ENCODE measurements around the gene NTPCR.
"Not testable (repeated sequence)": the region's sequence is repeated elsewhere in the genome, so short reads cannot be mapped to it uniquely, and the experiment has no call there.

Gene NTPCR

DNA sequence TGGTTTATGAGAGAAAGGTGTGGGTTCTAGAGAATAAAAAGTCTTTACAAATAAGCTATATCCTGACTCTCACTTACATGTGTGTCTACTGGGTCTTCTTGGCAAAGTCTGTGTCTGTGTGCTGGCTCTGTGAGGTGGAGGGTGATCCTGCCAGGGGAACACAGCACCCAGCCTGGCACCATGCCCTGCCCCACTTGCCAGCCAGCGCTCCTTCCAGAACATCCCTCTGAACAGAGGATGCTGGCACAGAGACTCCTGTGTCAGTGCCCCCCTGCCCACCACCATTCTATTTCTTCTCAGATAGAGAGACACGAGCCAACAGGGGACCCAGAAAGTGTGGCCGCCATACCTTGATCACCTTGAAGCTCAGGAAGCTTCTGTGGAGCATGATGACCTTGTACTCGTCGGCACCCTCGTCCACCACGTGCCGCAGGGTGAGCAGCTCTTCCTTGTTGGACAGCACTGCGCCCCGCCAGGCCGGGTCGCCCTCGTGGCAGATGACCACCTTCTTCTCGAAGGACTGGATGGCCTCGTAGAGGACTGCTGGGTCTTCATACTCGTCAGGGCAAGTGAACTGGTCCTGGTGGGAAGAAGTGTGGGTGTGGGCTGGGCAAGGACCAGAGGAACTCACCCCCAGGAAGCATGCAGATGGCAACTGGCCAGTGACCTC is 49.7 kb downstream of the NTPCR start:
- TF ChIP-seq, protein P1, sequence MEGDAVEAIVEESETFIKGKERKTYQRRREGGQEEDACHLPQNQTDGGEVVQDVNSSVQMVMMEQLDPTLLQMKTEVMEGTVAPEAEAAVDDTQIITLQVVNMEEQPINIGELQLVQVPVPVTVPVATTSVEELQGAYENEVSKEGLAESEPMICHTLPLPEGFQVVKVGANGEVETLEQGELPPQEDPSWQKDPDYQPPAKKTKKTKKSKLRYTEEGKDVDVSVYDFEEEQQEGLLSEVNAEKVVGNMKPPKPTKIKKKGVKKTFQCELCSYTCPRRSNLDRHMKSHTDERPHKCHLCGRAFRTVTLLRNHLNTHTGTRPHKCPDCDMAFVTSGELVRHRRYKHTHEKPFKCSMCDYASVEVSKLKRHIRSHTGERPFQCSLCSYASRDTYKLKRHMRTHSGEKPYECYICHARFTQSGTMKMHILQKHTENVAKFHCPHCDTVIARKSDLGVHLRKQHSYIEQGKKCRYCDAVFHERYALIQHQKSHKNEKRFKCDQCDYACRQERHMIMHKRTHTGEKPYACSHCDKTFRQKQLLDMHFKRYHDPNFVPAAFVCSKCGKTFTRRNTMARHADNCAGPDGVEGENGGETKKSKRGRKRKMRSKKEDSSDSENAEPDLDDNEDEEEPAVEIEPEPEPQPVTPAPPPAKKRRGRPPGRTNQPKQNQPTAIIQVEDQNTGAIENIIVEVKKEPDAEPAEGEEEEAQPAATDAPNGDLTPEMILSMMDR (IDR thresholded peaks at IDR 0.05; ENCODE audit: borderline replicate concordance, insufficient read depth, low read depth, low read length), result no peak
- no peak overlapping the region for H3K4me3 ChIP-seq (ENCODE audit: low read depth, low read length)

- H3K4me3 ChIP-seq (ENCODE audit: low read depth, low read length), result not testable (repeated sequence)
Observed at GRCh38 chr1:233003638-233004037, 53.2 kb downstream of the NTPCR start.

DNA sequence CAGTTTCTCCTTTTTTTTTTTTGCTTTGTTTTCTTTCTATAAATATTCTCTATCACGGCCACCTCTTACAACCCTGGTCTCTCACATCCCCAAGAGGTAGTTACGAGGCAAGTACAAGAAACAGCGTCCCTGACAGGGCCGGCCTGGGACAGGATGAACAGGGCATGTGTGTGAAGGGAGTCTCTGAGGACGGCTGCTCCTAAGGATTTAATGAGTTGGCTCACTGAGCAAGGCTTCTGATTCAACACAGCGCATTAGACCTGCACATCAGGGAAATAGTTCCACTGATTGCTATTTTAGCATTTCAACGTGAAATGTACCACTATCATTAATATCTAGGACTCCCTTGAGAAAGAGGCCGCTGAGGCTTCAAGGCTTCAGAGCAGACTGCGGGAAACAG is 54.0 kb downstream of the NTPCR start:
- TF ChIP-seq, protein P1 (IDR thresholded peaks at IDR 0.05; ENCODE audit: borderline replicate concordance, insufficient read depth, low read depth, low read length), result no peak
- H3K4me3 ChIP-seq (ENCODE audit: low read depth, low read length), result no peak overlapping the region

DNA sequence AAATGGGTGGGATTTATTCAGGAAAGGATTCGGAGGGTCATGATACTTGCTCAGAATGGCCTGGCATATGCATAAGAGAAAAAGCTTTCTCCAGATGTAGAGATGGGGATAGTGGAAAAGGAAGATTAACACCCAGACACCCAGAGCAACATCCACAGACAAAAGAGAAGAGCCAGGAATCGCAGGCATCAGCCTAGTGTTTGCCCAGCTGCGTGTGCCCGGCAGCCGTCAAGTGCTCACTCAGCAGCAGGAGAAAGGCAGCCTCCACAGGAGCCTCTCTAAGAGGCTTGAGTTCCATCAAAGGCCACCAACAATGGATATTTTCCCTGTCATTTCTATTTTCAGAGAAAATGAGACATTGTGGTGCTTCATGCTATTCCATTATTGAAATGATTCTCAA is 54.7 kb downstream of the NTPCR start:
- TF ChIP-seq, protein P1 (IDR thresholded peaks at IDR 0.05; ENCODE audit: borderline replicate concordance, insufficient read depth, low read depth, low read length), result no peak
- no peak overlapping the region for H3K4me3 ChIP-seq (ENCODE audit: low read depth, low read length)

- H3K4me3 ChIP-seq (ENCODE audit: low read depth, low read length), result no peak overlapping the region
- TF ChIP-seq, protein P1 (IDR thresholded peaks at IDR 0.05; ENCODE audit: borderline replicate concordance, insufficient read depth, low read depth, low read length), result no peak
Observed at GRCh38 chr1:233005703-233006102, 55.3 kb downstream of the NTPCR start.

DNA sequence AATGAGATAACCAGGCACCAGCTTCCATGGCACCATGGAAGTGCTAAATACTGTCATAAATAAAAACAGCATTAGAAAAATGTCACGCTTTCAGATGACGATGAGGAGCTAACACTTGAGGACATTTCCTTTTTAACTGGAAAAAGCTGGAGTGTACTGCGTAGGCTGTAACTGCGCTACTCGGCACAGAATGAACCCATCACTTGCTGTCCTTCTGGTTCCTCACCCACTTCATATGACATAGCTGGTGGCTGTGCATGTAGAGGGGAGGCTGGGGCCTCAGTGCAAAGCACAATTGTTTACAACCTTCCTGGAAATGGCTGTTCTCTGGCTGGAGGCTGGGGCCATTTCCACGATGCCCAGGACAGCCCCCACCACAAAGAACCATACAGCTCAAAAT is 55.7 kb downstream of the NTPCR start:
- H3K4me3 ChIP-seq (ENCODE audit: low read depth, low read length), result no peak overlapping the region
- TF ChIP-seq, protein P1 (IDR thresholded peaks at IDR 0.05; ENCODE audit: borderline replicate concordance, insufficient read depth, low read depth, low read length), result no peak

- TF ChIP-seq, protein P1 (IDR thresholded peaks at IDR 0.05; ENCODE audit: borderline replicate concordance, insufficient read depth, low read depth, low read length), result no peak
- no peak overlapping the region for H3K4me3 ChIP-seq (ENCODE audit: low read depth, low read length)
Observed at GRCh38 chr1:233006541-233006973, 56.1 kb downstream of the NTPCR start.

Measured in GM12875 (cell line).